Lower leg skin (tissue), 3 donors: ENCODE measurements around the gene LAD1.

Experiments
- CTCF ChIP-seq, 3 donors: fragments of 450-650 bp; IDR thresholded peaks; one replicate each; pipeline ENCODE4 v1.5.1; 2016; ENCODE audit warnings: antibody characterized with exemption in 3 of 3, mild to moderate bottlenecking in 3 of 3, moderate library complexity in 2 of 3
- POLR2A ChIP-seq, 2 donors: fragments of 450-650 bp; IDR thresholded peaks; one replicate each; pipeline ENCODE4 v1.6.1; 2016 to 2017; ENCODE audit warnings: antibody characterized with exemption in 2 of 2, mild to moderate bottlenecking in 1 of 2, moderate library complexity in 1 of 2

- TF ChIP-seq POLR2A (IDR thresholded peaks at IDR 0.05) (no peak), CTCF (IDR thresholded peaks at IDR 0.05) (no peak)
Observed at GRCh38 chr1:201395936-201396335, 3.2 kb downstream of the LAD1 start.
